Esophagus squamous epithelium (tissue), 5 donors: ENCODE results near the gene ADORA2A. TPM values are rescaled to one million over a fixed set of nuclear protein-coding genes. Genes with fewer than 3 reads are reported as not detected.

Experiments
- DNase-seq: peaks from one replicate; lab custom pipeline; 2025; lab: John Stamatoyannopoulos, UW
- H3K27ac ChIP-seq, 4 donors: fragments of 200-600 bp; sonication (generic); one replicate each; pipeline ENCODE4 v1.5.1; 2016 to 2019; ENCODE audit warnings: mild to moderate bottlenecking in 1 of 4
- H3K27me3 ChIP-seq, 4 donors: fragments of 200-600 bp; sonication (generic); 1 replicate in 3 of 4; 2 replicates in 1 of 4; pipeline versions ENCODE4 v1.5.1 to v1.6.0; 2017 to 2021; ENCODE audit warnings: antibody characterized with exemption in 1 of 4
- H3K36me3 ChIP-seq, 3 donors: fragments of 200-600 bp; sonication (generic); one replicate each; pipeline ENCODE4 v1.5.1; 2016 to 2019
- H3K4me1 ChIP-seq, 3 donors: fragments of 200-600 bp; sonication (generic); one replicate each; pipeline ENCODE4 v1.5.1; 2017 to 2019
- H3K4me3 ChIP-seq, 4 donors: fragments of 200-600 bp; sonication (generic); 1 replicate in 3 of 4; 2 replicates in 1 of 4; pipeline ENCODE4 v1.5.1; 2016 to 2019; ENCODE audit warnings: mild to moderate bottlenecking in 2 of 4, moderate library complexity in 1 of 4
- H3K9me3 ChIP-seq, 3 donors: fragments of 200-600 bp; sonication (generic); one replicate each; pipeline ENCODE4 v1.5.1; 2016 to 2019
- POLR2A ChIP-seq, 4 donors: fragments of 450-650 bp; IDR thresholded peaks; one replicate each; pipeline ENCODE4 v1.6.1; 2017; ENCODE audit warnings: antibody characterized with exemption in 4 of 4, mild to moderate bottlenecking in 4 of 4, moderate library complexity in 3 of 4
- WGBS, 2 donors: methylation state at CpG; one replicate each; pipeline ENCODE4 v1.1.5; 2018; 5-methylcytosine and 5-hydroxymethylcytosine counted together
- intact Hi-C: fragments of 100-400 bp; cut with DNase I; formaldehyde crosslinking; loops from one replicate; pipeline ENCODE4 v1.15.0; 2022
- total RNA-seq, 4 donors: library from RNA; depleted of rRNA; stranded (reverse); fragments of >200 nt; gene quantifications; one replicate each; pipeline ENCODE4 v1.1.0, GENCODE V29; 2016
- TF ChIP-seq, protein P1 (sequence below), 6 experiments: fragments of 450-650 bp in 4 of 6; fragments of 200-600 bp in 2 of 6; sonication (generic) in 2 of 6; IDR thresholded peaks; one replicate each; pipeline ENCODE4 v1.5.1; 2016 to 2019; ENCODE audit warnings: antibody characterized with exemption in 6 of 6, mild to moderate bottlenecking in 4 of 6, moderate library complexity in 4 of 6
- donor health status: DM: yes; HTN: yes; CAD: no.

The ADORA2A gene
- total RNA-seq, 4 donors from 2014 or later = 1.0 to 4.0 (median 2.4) TPM

DNA sequence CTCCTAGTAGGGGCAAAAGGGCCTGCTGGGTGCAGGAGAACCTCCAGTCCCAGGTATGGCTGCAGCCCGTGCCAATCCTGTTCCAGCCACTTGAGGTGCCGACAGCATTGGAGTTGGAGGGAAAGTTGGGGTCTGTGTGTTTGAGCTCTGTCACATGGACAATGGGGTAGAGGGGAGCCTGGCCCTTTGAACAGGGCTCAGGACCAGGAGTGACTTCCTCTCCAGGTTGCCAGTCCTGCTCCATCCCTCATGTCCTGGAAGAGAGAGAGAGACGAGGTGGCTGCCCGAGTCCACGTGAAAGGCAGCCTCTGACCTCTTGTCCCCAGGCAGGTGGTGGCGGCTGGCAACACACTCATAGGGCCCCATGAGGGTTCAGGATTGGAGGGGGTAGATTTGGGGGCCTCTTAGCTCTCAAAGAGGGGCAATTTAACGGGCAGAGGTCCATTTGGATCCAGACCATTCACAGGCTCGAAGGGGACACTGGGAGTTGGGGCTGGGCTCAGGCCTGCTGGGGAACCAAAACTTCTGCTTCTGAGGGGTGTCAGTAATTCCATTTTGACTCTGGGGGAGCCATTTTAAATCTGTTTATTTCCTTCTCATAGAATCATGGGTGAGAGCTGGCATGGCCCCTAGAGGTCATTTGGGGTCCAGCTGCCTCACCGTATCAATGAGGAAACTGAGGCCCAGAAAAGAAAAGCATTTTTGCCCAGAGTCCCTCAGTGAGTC, 4.1 kb downstream of the ADORA2A start:
- TF ChIP-seq, protein P1, sequence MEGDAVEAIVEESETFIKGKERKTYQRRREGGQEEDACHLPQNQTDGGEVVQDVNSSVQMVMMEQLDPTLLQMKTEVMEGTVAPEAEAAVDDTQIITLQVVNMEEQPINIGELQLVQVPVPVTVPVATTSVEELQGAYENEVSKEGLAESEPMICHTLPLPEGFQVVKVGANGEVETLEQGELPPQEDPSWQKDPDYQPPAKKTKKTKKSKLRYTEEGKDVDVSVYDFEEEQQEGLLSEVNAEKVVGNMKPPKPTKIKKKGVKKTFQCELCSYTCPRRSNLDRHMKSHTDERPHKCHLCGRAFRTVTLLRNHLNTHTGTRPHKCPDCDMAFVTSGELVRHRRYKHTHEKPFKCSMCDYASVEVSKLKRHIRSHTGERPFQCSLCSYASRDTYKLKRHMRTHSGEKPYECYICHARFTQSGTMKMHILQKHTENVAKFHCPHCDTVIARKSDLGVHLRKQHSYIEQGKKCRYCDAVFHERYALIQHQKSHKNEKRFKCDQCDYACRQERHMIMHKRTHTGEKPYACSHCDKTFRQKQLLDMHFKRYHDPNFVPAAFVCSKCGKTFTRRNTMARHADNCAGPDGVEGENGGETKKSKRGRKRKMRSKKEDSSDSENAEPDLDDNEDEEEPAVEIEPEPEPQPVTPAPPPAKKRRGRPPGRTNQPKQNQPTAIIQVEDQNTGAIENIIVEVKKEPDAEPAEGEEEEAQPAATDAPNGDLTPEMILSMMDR (IDR thresholded peaks at IDR 0.05) = no peak
- no peak for TF ChIP-seq POLR2A (IDR thresholded peaks at IDR 0.05)
- Histone ChIP-seq H3K27me3 (peaks cover 0 to 18% (median 0%) of the 10 kb centered on the region in 4 donors), H3K4me1 (peaks cover 28 to 69% (median 43%) of the 10 kb centered on the region in 3 donors), H3K9me3 (no peaks in the 10 kb centered on the region), H3K27ac (peak overlapping the region in 2 of 4 donors; percentile 36 to 85), H3K36me3 (no peaks in the 10 kb centered on the region), H3K4me3 (no peak overlapping the region)
- intact Hi-C loops = no loop called here
- DNase-seq = no peak
- 76 to 86% methylated on average over 5 to 7 of the region's 9 CpGs for WGBS, 2 donors

DNA sequence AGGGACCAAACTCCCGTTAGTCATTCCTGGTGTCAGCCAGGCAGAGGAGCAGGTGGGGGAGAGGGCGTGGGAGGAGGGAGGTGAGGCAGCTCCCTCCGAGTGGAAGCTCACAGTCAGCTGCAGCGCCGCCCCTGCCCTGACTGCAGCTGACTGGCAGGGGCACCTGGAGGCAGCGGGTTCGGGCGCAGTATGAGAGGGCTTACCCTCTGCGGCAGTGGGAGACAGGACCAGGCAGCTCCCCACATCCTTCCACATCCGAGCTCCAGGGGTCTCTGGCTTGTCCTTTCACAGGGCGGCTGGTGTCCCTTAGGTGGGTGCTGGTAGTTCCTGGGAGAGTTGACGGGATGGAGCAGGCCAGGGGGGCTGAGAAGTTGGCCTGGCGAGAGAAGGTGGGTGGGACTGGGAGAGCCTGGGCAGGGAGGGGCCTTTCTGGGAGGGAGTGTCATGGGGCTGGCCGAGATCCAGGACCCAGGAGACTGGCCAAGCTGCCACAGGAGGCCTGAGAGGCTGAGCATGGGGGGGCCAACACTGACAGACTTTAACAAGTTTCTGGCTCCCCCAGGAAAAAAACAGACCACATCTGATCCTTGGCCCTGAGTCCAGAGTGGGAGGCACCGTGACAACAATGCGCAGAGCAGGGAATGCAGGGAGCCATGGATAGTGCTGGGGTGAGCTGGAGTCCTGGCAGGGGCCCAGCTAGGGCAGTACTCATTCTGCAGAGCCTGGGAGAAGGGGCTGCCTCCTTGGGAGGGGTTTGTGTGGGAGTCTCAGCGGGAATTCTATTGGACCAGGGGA, 4.9 kb downstream of the ADORA2A start:
- no peaks in the 10 kb centered on the region for H3K36me3 ChIP-seq
- H3K27me3 ChIP-seq = peaks cover 0 to 11% (median 0%) of the 10 kb centered on the region in 4 donors
- WGBS, 2 donors = 18 to 46% methylated on average over 4 to 8 of the region's 17 CpGs
- H3K4me3 ChIP-seq = no peak overlapping the region
- TF ChIP-seq, protein P1 (IDR thresholded peaks at IDR 0.05) = no peak
- no peak for TF ChIP-seq POLR2A (IDR thresholded peaks at IDR 0.05)
- H3K4me1 ChIP-seq = peaks cover 28 to 69% (median 43%) of the 10 kb centered on the region in 3 donors
- peak overlapping the region in 3 of 4 donors; percentile 17 to 85 (median 36) for H3K27ac ChIP-seq
- no peaks in the 10 kb centered on the region for H3K9me3 ChIP-seq
- DNase-seq = no peak
- intact Hi-C loops = no loop called here

DNA sequence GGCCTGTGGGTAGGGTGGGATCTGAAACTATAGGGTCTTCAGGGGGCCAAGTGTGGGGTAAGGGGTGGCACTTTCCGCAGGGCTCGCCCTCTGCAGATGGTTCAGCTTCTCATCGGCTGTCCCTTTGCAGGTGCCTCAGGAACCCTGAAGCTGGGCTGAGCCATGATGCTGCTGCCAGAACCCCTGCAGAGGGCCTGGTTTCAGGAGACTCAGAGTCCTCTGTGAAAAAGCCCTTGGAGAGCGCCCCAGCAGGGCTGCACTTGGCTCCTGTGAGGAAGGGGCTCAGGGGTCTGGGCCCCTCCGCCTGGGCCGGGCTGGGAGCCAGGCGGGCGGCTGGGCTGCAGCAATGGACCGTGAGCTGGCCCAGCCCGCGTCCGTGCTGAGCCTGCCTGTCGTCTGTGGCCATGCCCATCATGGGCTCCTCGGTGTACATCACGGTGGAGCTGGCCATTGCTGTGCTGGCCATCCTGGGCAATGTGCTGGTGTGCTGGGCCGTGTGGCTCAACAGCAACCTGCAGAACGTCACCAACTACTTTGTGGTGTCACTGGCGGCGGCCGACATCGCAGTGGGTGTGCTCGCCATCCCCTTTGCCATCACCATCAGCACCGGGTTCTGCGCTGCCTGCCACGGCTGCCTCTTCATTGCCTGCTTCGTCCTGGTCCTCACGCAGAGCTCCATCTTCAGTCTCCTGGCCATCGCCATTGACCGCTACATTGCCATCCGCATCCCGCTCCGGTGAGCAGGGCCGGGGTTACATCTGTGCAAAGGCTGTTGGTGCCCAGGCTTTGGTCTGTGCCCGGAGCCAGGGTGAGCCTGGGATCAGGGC, 5.8 kb downstream of the ADORA2A start:
- 81 to 94% methylated on average over 10 to 16 of the region's 34 CpGs for WGBS, 2 donors
- no peak overlapping the region for H3K4me3 ChIP-seq
- peaks cover 0 to 1% (median 0%) of the 10 kb centered on the region in 4 donors for H3K27me3 ChIP-seq
- no peak for DNase-seq
- H3K27ac ChIP-seq = peak overlapping the region in 3 of 4 donors; percentile 18 to 85 (median 57)
- peaks cover 28 to 69% (median 43%) of the 10 kb centered on the region in 3 donors for H3K4me1 ChIP-seq
- no peaks in the 10 kb centered on the region for H3K9me3 ChIP-seq
- no peaks in the 10 kb centered on the region for H3K36me3 ChIP-seq
- TF ChIP-seq, protein P1 (IDR thresholded peaks at IDR 0.05) = no peak
- no peak for TF ChIP-seq POLR2A (IDR thresholded peaks at IDR 0.05)
- intact Hi-C loops = no loop called here

DNA sequence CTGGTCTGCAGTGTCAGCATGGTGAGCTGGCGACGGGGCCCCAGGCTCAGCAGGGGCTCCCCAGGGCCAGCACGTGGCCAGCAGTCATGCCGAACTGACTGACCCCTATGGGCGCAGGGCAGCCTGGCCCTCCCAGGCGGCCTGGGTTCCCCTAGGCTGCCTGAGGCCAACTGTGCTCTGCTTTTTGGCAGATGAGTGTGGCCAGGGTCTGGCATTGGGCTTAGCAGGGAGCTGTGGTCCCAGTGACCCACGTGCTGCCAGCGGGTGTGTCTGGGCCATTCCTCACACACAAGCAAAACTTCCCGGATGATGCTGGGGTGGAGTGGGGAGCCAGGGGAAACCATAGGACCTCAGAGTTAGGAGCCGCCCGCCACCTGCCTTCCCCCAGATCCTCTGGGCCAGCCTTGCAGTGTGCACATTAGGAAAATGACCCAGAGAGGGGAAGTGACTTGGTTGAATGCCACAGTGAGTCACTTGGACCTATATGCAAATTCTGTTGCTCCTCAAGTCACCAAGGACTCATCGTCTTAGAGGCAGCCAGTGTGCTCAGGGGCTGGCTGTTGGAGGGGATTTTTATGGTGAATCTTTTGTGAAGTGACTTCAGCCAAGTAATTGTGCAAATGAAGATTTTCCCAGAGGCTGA, 6.5 kb downstream of the ADORA2A start:
- TF ChIP-seq, protein P1 (IDR thresholded peaks at IDR 0.05) = no peak
- peak in 1 of 4 donors; percentile 50 for TF ChIP-seq POLR2A (IDR thresholded peaks at IDR 0.05)
- Histone ChIP-seq H3K27me3 (no peaks in the 10 kb centered on the region), H3K27ac (peak overlapping the region; percentile 14 to 85 (median 38)), H3K4me3 (no peak overlapping the region), H3K36me3 (no peaks in the 10 kb centered on the region), H3K9me3 (no peaks in the 10 kb centered on the region), H3K4me1 (peaks cover 28 to 65% (median 43%) of the 10 kb centered on the region in 3 donors)
- 24 to 82% methylated on average over 2 to 10 of the region's 12 CpGs for WGBS, 2 donors
- DNase-seq = no peak
- intact Hi-C loops = no loop called here
